Esophagus (tissue), 2 donors: ENCODE results near the gene KSR1. TPM values are rescaled to one million over a fixed set of nuclear protein-coding genes. Genes with fewer than 3 reads are reported as not detected.
"Not testable (repeated sequence)": the region's sequence is repeated elsewhere in the genome, so short reads cannot be mapped to it uniquely, and the experiment has no call there.

Experiments used
- H3K27ac ChIP-seq, 2 donors: one replicate each; pipeline ENCODE4 v1.5.1; 2013; ENCODE audit warnings: low read depth in 2 of 2, mild to moderate bottlenecking in 2 of 2, inconsistent platforms in 1 of 2, low read length in 1 of 2, moderate library complexity in 1 of 2
- H3K27me3 ChIP-seq, 2 donors: one replicate each; pipeline ENCODE4 v1.6.1; 2013; ENCODE audit warnings: low read length in 2 of 2, control low read depth in 1 of 2, mild to moderate bottlenecking in 1 of 2; ENCODE audit not compliant: insufficient read depth in 2 of 2, control insufficient read depth in 1 of 2
- H3K36me3 ChIP-seq, 2 donors: one replicate each; pipeline ENCODE4 v1.6.1; 2013; ENCODE audit warnings: low read length in 1 of 2; ENCODE audit not compliant: control insufficient read depth in 2 of 2, insufficient read depth in 2 of 2
- H3K4me1 ChIP-seq, 2 donors: one replicate each; pipeline ENCODE4 v1.6.1; 2013; ENCODE audit warnings: low read length in 1 of 2; ENCODE audit not compliant: control insufficient read depth in 2 of 2, insufficient read depth in 2 of 2
- H3K4me3 ChIP-seq, 2 donors: one replicate each; pipeline ENCODE4 v1.5.1; 2013; ENCODE audit warnings: low read length in 2 of 2, mild to moderate bottlenecking in 2 of 2, low read depth in 1 of 2, moderate library complexity in 1 of 2
- H3K9me3 ChIP-seq, 2 donors: one replicate each; pipeline ENCODE4 v1.6.1; 2013; ENCODE audit warnings: mild to moderate bottlenecking in 2 of 2, low read depth in 1 of 2, low read length in 1 of 2, moderate library complexity in 1 of 2; ENCODE audit not compliant: control insufficient read depth in 2 of 2, insufficient read depth in 1 of 2
- WGBS, 2 donors: extraction: QIAGEN DNeasy Blood & Tissue Kit; methylation state at CpG; one replicate each; pipeline ENCODE4 v1.1.7; 2013; 5-methylcytosine and 5-hydroxymethylcytosine counted together
- polyA plus RNA-seq, 2 donors: library from polyadenylated mRNA; stranded (reverse); fragments of 200-250 nt; gene quantifications; one replicate each; pipeline ENCODE4 v1.2.3, GENCODE V29; 2013
- donor health status: healthy with polysubstance abuse.
- donor health status: Bipolar disorder and iron deficiency.

KSR1 gene
- polyA plus RNA-seq, 2 donors = 35.3 to 52.4 TPM

DNA sequence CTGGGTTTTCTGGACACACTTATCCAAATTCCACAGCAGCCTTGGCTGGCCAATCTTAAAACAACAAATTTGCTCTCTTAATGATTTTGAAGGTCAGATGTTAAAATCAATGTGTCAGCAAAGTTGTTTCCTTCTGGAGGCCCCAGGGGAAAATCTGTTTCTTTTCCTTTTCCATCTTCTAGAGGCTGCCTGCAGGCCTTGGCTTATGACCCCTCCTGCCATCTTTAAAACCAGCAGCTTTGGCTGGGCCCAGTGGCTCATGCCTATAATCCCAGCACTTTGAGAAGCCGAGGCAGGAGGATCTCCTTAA is 177.7 kb downstream of the KSR1 start:
- H3K27ac ChIP-seq = peak overlapping the region in 1 of 2 donors; percentile 34
- 77 to 94% methylated on average over 1 of the region's 1 CpG for WGBS, 2 donors

DNA sequence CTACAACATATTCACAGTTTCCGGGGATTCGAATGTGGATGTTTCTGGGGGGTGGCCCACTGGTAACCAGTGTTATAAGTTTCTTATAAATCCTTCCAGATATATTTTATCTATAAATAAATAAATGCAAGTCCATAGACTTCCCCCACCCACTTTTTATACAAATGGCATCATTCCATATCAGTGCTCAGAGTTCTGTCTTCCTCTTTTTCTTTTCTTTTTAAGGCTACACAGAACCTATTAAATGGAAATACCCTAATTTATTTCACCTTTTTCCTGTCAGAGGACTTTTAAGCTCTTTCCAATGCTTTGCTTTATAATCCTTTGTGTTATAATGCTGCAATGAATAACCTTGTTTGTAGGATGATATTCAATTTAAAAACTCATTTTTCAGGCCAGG is 178.5 kb downstream of the KSR1 start:
- Histone ChIP-seq H3K9me3 (no peaks in the 10 kb centered on the region), H3K27ac (no peak overlapping the region), H3K4me1 (peaks cover 4 to 14% of the 10 kb centered on the region in 2 donors), H3K4me3 (no peak overlapping the region), H3K36me3 (peaks cover 0 to 3% of the 10 kb centered on the region in 2 donors), H3K27me3 (no peaks in the 10 kb centered on the region)
- WGBS, 2 donors = 81 to 86% methylated on average over 2 of the region's 2 CpGs

More for the DNA sequence above, 177.7 kb downstream of the KSR1 start:
- H3K36me3 ChIP-seq = peaks cover 0 to under 1% of the 10 kb centered on the region in 2 donors
- H3K4me3 ChIP-seq = no peak overlapping the region
- peaks cover 4 to 14% of the 10 kb centered on the region in 2 donors for H3K4me1 ChIP-seq
- no peaks in the 10 kb centered on the region for H3K27me3 ChIP-seq
- no peaks in the 10 kb centered on the region for H3K9me3 ChIP-seq

DNA sequence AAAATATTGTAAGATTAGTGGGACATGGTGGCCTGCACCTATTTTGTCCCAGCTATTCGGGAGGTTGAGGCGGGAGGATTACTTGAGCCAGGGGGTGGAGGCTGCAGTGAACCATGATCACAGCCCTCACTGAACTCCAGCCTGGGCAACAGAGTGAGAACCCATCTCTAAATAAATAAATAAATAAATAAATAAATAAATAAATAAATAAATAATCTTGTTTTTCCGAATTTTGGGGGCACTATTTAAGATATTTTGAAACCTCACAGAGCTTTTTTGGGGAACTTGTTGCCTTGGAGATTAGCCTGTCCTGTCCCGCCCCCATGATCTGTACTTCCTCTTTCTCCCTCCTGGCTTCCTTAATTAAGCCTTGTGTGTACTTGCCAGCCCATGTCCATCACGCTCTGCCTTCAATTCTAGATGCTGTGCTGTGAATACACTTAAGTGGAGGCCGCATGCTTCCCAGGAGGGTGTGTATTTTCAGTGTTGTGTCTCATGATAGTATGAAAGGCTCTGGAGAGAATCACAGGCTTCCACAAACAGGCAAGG is 179.1 kb downstream of the KSR1 start:
- H3K4me3 ChIP-seq = no peak overlapping the region
- peaks cover 0 to 3% of the 10 kb centered on the region in 2 donors for H3K36me3 ChIP-seq
- WGBS, 2 donors = 65 to 73% methylated on average over 6 of the region's 6 CpGs
- no peaks in the 10 kb centered on the region for H3K27me3 ChIP-seq
- no peak overlapping the region for H3K27ac ChIP-seq
- H3K4me1 ChIP-seq = peaks cover 4 to 14% of the 10 kb centered on the region in 2 donors
- H3K9me3 ChIP-seq = no peaks in the 10 kb centered on the region

DNA sequence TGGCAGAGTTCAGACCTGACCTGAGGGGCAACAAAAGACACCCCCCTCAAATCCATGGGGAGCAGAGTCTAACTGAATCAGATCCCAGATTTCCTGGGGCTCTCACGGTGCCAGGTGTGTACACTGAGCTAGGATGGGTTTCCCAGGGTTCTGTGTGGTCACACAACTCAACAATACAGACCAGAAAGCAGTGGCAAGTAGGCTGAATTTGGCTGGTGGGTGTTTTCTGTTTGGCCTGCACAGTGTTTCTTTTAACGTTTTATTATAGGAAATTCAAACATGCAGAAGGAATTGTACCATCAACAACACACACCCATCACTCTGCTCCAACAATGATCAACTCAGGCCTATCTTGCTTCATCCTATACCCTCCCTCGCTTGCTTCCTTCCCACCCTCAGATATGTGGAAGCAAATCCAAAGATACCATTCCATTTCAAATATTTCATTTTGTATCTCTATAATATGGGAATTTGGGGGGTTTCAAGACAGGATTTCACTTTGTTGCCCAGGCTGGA is 179.8 kb downstream of the KSR1 start:
- H3K27me3 ChIP-seq = not testable (repeated sequence)

DNA sequence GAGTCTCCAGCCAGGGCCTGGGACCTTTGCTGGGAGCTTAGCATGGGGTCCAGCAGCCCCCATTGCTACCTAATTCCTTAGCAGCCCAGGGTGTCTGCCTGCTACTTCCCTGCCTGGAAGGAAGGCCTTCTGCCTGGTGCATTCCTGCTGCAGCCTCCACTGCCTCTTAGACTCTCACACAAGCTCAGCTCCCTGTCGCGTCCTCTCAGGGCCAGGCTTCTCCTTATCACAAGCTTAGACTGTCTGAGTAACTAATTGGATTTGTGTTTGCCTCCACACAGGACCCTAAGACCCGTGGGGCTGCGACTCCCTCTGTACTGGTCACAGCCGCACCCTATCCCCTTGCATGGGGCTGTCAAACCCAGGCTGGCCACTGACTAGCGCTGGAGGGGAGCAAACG is 181.6 kb downstream of the KSR1 start:
- H3K27ac ChIP-seq, H3K4me3 ChIP-seq, H3K36me3 ChIP-seq, H3K9me3 ChIP-seq, H3K4me1 ChIP-seq, H3K27me3 ChIP-seq: not testable (repeated sequence)
- 95 to 97% methylated on average over 7 of the region's 7 CpGs for WGBS, 2 donors

More for the DNA sequence above, 179.8 kb downstream of the KSR1 start:
- WGBS, 2 donors = 78% methylated on average over 3 of the region's 3 CpGs
- H3K4me3 ChIP-seq, H3K27ac ChIP-seq, H3K36me3 ChIP-seq, H3K9me3 ChIP-seq: not testable (repeated sequence)
- peaks cover 4 to 14% of the 10 kb centered on the region in 2 donors for H3K4me1 ChIP-seq

DNA sequence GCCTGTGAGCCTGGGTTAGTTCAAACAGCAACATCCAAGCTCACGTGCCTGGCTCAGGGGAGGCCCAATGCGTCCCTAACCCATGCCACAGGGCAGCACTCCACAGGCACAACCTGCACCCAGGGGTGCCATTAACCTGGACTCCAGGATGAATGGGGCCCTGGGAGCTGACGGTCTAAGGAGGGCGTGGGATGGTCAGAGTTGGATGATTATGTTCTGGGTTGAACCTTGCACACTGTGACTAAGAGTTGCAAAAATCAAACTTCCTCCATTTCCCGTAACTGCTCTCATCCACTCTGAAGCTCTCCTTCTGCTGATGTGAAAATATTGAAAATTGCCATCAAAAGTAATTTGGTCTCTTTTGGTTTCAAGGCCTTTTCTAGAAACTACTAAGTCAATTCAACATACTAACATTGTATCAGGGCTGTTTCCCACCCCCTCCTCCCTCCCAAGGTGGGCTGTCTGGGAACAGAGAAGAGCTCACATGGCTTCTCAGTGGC is 182.2 kb downstream of the KSR1 start:
- not testable (repeated sequence) for H3K27me3 ChIP-seq, H3K4me1 ChIP-seq, H3K4me3 ChIP-seq, H3K27ac ChIP-seq, H3K9me3 ChIP-seq, H3K36me3 ChIP-seq
- WGBS, 2 donors = 83 to 94% methylated on average over 1 of the region's 5 CpGs

DNA sequence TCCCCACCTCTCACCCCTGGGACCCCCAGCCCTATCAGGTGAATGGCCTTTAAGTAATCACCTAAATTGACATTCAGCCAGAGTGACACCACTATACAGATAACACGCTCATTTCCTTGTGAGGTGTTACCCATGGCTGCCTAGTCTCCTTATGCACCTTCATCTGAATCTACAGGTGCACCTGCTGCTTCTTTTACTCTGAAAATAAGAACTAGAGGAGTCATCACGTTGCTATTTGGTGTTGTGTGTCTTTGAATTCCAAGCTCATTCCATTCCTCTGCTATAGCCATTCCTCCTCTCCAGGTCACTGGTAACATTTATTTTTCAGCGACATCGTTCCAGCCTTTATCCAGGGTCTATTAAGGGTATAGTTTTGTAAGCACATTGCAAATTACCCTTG is 184.5 kb downstream of the KSR1 start:
- H3K4me3 ChIP-seq = no peak overlapping the region
- no peak overlapping the region for H3K27ac ChIP-seq
- no peaks in the 10 kb centered on the region for H3K27me3 ChIP-seq
- no peaks in the 10 kb centered on the region for H3K9me3 ChIP-seq
- H3K36me3 ChIP-seq = peaks cover 0 to 3% of the 10 kb centered on the region in 2 donors
- H3K4me1 ChIP-seq = peaks cover 0 to 9% of the 10 kb centered on the region in 2 donors
- WGBS, 2 donors = 83 to 86% methylated on average over 4 of the region's 4 CpGs

DNA sequence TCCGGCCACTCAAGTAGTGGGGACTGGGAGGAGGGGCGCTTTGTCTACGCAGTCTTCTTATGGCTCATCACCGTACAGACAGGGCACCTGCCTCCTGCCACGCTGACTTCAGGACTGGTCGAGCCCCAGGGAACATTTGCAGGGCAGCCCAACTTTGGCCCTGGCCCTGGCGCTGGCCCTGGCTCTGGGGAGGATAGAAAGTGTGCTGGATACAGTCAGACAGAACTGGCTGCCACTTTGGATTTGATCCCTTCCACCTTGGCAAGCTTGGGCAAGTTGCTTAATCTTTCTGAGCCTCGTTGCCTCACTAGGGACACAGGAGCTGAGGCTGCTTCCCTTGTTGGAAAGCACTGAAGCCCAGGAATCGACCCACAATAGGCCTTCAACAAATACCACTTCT is 188.3 kb downstream of the KSR1 start:
- Histone ChIP-seq H3K27me3 (no peaks in the 10 kb centered on the region), H3K27ac (peak overlapping the region in 1 of 2 donors; percentile 47), H3K36me3 (peaks cover 0 to 2% of the 10 kb centered on the region in 2 donors), H3K9me3 (no peaks in the 10 kb centered on the region), H3K4me1 (peaks cover 0 to 9% of the 10 kb centered on the region in 2 donors), H3K4me3 (no peak overlapping the region)
- 48 to 67% methylated on average over 9 of the region's 9 CpGs for WGBS, 2 donors

DNA sequence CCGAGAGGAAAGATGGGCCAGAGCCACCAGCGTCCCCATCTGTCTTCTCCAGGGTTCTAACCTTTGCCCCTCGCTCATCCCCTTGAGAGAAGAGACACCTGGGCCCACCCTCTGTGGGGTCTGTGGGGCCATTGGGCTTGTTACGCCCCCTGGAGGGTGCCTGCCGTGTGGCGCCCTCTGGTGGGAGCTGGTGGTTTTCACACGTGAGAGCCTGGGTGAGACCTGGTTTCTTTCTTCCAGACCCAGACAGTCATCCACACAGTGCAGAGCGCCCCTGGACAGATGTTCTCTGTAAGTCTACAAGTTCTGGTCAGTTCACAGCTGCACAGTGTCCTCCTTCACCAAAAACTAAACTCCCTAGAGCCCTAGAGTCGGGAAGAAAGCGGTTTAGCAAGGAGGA is 189.4 kb downstream of the KSR1 start:
- WGBS, 2 donors = 82 to 97% methylated on average over 2 to 3 of the region's 10 CpGs

DNA sequence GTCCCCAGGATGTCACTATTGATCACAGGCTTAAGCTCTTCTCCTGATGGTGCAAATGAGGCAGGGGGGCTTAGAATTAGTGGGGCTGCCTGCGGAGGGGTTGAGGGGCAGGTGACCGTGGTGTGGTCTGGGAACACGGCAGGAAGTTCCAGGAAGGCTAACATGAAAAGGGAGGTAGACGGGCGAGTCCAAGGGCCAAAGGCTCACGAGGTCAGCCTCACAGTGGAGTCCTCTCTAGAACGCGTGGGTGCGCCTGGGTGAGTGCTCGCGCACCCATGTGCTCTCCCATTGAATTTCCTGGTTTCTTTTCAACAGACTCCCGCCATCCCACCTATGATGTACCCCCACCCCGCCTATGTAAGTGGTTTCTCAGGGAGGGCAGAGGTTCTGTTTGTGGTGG is 190.0 kb downstream of the KSR1 start:
- H3K9me3 ChIP-seq = no peaks in the 10 kb centered on the region
- no peak overlapping the region for H3K4me3 ChIP-seq
- WGBS, 2 donors = 96 to 97% methylated on average over 13 of the region's 13 CpGs
- H3K4me1 ChIP-seq = peaks cover 0 to 9% of the 10 kb centered on the region in 2 donors
- no peaks in the 10 kb centered on the region for H3K27me3 ChIP-seq
- H3K36me3 ChIP-seq = peaks cover 0 to 2% of the 10 kb centered on the region in 2 donors
- no peak overlapping the region for H3K27ac ChIP-seq

More for the DNA sequence above, 189.4 kb downstream of the KSR1 start:
- not testable (repeated sequence) for H3K4me1 ChIP-seq, H3K27me3 ChIP-seq, H3K27ac ChIP-seq, H3K9me3 ChIP-seq, H3K4me3 ChIP-seq, H3K36me3 ChIP-seq
